ENCODE data around the gene HOXA11.

HOXA11 gene

DNA sequence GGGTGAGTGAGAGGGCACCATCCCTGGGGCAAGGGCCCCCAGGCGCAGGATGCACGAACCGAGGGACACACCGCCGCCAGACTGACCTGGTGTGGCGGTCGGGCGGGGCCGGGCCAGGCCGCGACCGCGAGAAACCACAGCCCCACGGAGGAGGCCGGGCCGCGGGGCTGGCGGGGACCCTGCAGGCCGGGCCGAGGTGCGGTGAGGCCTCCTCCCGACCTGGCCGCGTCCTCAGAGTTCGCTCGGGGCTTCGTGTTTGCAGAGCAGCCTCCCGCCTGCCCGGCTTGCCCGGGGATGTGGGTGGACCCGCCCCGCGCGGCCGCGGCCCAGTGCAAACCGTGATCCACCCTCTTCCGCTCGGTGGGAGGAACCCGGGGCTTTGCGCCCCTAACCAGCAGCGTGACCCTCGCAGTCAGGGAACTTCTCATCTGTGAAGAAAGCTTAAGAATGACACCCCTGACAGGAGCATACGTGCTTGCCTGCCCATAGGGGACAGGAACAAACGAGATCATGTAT, 35.5 kb upstream of the HOXA11 start:
- TF ChIP-seq SIN3A (IDR thresholded peaks at IDR 0.05; ENCODE audit: borderline replicate concordance, insufficient read depth, low read length), result no peak
- TF ChIP-seq, protein P1, sequence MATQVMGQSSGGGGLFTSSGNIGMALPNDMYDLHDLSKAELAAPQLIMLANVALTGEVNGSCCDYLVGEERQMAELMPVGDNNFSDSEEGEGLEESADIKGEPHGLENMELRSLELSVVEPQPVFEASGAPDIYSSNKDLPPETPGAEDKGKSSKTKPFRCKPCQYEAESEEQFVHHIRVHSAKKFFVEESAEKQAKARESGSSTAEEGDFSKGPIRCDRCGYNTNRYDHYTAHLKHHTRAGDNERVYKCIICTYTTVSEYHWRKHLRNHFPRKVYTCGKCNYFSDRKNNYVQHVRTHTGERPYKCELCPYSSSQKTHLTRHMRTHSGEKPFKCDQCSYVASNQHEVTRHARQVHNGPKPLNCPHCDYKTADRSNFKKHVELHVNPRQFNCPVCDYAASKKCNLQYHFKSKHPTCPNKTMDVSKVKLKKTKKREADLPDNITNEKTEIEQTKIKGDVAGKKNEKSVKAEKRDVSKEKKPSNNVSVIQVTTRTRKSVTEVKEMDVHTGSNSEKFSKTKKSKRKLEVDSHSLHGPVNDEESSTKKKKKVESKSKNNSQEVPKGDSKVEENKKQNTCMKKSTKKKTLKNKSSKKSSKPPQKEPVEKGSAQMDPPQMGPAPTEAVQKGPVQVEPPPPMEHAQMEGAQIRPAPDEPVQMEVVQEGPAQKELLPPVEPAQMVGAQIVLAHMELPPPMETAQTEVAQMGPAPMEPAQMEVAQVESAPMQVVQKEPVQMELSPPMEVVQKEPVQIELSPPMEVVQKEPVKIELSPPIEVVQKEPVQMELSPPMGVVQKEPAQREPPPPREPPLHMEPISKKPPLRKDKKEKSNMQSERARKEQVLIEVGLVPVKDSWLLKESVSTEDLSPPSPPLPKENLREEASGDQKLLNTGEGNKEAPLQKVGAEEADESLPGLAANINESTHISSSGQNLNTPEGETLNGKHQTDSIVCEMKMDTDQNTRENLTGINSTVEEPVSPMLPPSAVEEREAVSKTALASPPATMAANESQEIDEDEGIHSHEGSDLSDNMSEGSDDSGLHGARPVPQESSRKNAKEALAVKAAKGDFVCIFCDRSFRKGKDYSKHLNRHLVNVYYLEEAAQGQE (IDR thresholded peaks at IDR 0.05; ENCODE audit: insufficient read depth in 1 of 2, low read depth in 2 of 2, low read length in 2 of 2), result no peak
- no peak for TF ChIP-seq POLR2AphosphoS5 (IDR thresholded peaks at IDR 0.05; ENCODE audit: low read depth, low read length)
- TF ChIP-seq TAF1 (IDR thresholded peaks at IDR 0.05; ENCODE audit: borderline replicate concordance, insufficient read depth, low read length), result no peak
- TF ChIP-seq FOXP2 (optimal IDR thresholded peaks at IDR 0.05; ENCODE audit: borderline replicate concordance, extremely low read depth, extremely low read length, insufficient read depth), result no peak

DNA sequence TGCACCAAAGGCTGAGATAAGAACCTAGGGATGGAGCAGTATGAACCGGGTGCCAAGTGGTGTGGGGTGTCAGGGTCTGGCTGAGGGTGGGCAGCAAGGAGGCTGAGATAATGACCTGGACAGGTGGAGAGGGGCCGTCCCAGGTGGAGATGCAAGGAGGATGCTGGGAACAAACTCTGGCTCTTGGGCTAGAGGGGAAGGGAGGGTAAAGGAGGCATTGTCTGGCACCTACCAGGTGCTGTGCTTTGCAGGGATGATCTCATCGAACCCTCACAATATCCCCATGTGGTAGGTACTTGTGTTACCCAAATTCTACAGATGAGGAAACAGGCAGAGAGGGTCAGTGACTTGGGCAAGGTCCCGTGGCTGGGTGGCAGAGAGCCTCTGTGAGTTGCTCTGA, 34.8 kb upstream of the HOXA11 start:
- TF ChIP-seq FOXP2 (optimal IDR thresholded peaks at IDR 0.05; ENCODE audit: borderline replicate concordance, extremely low read depth, extremely low read length, insufficient read depth), result no peak
- no peak for TF ChIP-seq TAF1 (IDR thresholded peaks at IDR 0.05; ENCODE audit: borderline replicate concordance, insufficient read depth, low read length)
- TF ChIP-seq, protein P1 (IDR thresholded peaks at IDR 0.05; ENCODE audit: insufficient read depth in 1 of 2, low read depth in 2 of 2, low read length in 2 of 2), result no peak
- TF ChIP-seq SIN3A (IDR thresholded peaks at IDR 0.05; ENCODE audit: borderline replicate concordance, insufficient read depth, low read length), result no peak
- no peak for TF ChIP-seq POLR2AphosphoS5 (IDR thresholded peaks at IDR 0.05; ENCODE audit: low read depth, low read length)

DNA sequence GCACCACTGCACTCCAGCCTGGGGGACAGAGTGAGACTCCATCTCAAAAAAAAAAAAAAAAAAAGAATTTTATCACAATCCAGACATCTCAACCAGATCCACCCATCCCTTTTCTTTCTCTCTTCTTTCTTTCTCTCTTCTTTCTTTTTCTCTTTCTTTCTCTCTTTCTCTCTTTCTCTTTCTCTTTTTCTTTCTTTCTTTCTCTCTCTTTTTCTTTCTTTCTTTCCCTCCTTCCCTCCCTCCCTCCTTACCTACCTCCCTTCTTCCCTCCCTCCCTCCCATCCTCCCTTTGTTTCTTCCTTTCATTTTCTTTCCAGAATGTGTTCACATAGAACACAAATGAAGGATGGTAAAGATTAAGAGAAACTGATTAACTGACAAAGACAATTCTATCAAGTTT, 32.9 kb upstream of the HOXA11 start:
- TF ChIP-seq SIN3A (IDR thresholded peaks at IDR 0.05; ENCODE audit: borderline replicate concordance, insufficient read depth, low read length) (no peak), TAF1 (IDR thresholded peaks at IDR 0.05; ENCODE audit: borderline replicate concordance, insufficient read depth, low read length) (no peak), FOXP2 (optimal IDR thresholded peaks at IDR 0.05; ENCODE audit: borderline replicate concordance, extremely low read depth, extremely low read length, insufficient read depth) (no peak), POLR2AphosphoS5 (IDR thresholded peaks at IDR 0.05; ENCODE audit: low read depth, low read length) (no peak)
- TF ChIP-seq, protein P1 (IDR thresholded peaks at IDR 0.05; ENCODE audit: insufficient read depth in 1 of 2, low read depth in 2 of 2, low read length in 2 of 2), result no peak

DNA sequence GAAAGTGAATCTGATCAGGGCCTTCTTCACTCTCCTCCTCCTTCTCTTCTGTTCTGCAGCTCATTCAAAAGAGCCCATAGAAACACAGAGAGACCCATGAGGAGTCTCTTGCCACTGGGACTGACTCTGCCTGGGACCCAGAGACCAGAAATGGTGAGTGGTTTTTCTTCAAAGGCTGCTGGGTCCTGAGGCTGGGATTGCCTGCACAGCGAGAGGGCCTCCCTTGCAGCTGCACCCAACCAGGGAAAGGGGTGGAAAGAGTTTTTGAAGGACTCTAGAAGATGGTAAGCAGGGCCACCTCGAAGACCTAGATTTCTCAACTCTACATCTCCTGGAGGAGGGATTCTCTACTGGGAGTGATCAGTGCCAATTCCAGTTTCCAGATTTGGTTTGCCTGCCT, 30.3 kb upstream of the HOXA11 start:
- TF ChIP-seq, protein P1 (IDR thresholded peaks at IDR 0.05; ENCODE audit: insufficient read depth in 1 of 2, low read depth in 2 of 2, low read length in 2 of 2), result no peak
- TF ChIP-seq FOXP2 (optimal IDR thresholded peaks at IDR 0.05; ENCODE audit: borderline replicate concordance, extremely low read depth, extremely low read length, insufficient read depth), result no peak
- TF ChIP-seq POLR2AphosphoS5 (IDR thresholded peaks at IDR 0.05; ENCODE audit: low read depth, low read length), result no peak
- no peak for TF ChIP-seq TAF1 (IDR thresholded peaks at IDR 0.05; ENCODE audit: borderline replicate concordance, insufficient read depth, low read length)
- TF ChIP-seq SIN3A (IDR thresholded peaks at IDR 0.05; ENCODE audit: borderline replicate concordance, insufficient read depth, low read length), result no peak

All from PFSK-1 (cell line).